ENCODE results near the gene TRMT61A. TPM values are rescaled to one million over a fixed set of nuclear protein-coding genes. Genes with fewer than 3 reads are reported as not detected.

Gene TRMT61A
- total RNA-seq = 14.4 and 18.5 TPM in 2 replicates
- 14.1 TPM for polyA plus RNA-seq (2012)

- DNase-seq (ENCODE audit: low read depth) = peak; percentile 88
These were observed at the start of gene TRMT61A for GRCh38 chr14:103528587-103529382. TSS of gene TRMT61A (plus strand) at chr14:103529196. CDS start at chr14:103529979, 783 bp downstream.

GRCh38 chr14:103480595-103480994 is 48.4 kb upstream of the TRMT61A start:
- no peak for DNase-seq (ENCODE audit: low read depth)

- DNase-seq (ENCODE audit: low read depth) = peak; percentile 52
These were observed 45.4 kb upstream of the TRMT61A start for GRCh38 chr14:103483600-103483999.

- no peak for DNase-seq (ENCODE audit: low read depth)
These were observed 43.5 kb upstream of the TRMT61A start for GRCh38 chr14:103485504-103485903.

GRCh38 chr14:103488071-103488470 is 40.9 kb upstream of the TRMT61A start:
- DNase-seq (ENCODE audit: low read depth) = peak; percentile 87

- peak; percentile 78 for DNase-seq (ENCODE audit: low read depth)
These were observed 40.0 kb upstream of the TRMT61A start for GRCh38 chr14:103488960-103489359.

- no peak for DNase-seq (ENCODE audit: low read depth)
These were observed 39.4 kb upstream of the TRMT61A start for GRCh38 chr14:103489621-103490020.

GRCh38 chr14:103491691-103492090 is 37.3 kb upstream of the TRMT61A start:
- DNase-seq (ENCODE audit: low read depth) = no peak

GRCh38 chr14:103492156-103492925 is 36.7 kb upstream of the TRMT61A start:
- DNase-seq (ENCODE audit: low read depth) = no peak

GRCh38 chr14:103495854-103496253 is 33.1 kb upstream of the TRMT61A start:
- DNase-seq (ENCODE audit: low read depth) = no peak

- no peak for DNase-seq (ENCODE audit: low read depth)
These were observed 32.2 kb upstream of the TRMT61A start for GRCh38 chr14:103496776-103497175.

- DNase-seq (ENCODE audit: low read depth) = no peak
These were observed 29.3 kb upstream of the TRMT61A start for GRCh38 chr14:103499709-103500108.

GRCh38 chr14:103500148-103500990 is 28.6 kb upstream of the TRMT61A start:
- DNase-seq (ENCODE audit: low read depth) = peak; percentile 87

GRCh38 chr14:103501041-103501870 is 27.7 kb upstream of the TRMT61A start:
- peak; percentile 95 for DNase-seq (ENCODE audit: low read depth)

GRCh38 chr14:103501921-103502669 is 26.9 kb upstream of the TRMT61A start:
- peak; percentile 71 for DNase-seq (ENCODE audit: low read depth)

GRCh38 chr14:103502877-103503276 is 26.1 kb upstream of the TRMT61A start:
- DNase-seq (ENCODE audit: low read depth) = no peak

GRCh38 chr14:103503296-103503695 is 25.7 kb upstream of the TRMT61A start:
- DNase-seq (ENCODE audit: low read depth) = no peak

- peak; percentile 70 for DNase-seq (ENCODE audit: low read depth)
These were observed 23.9 kb upstream of the TRMT61A start for GRCh38 chr14:103504991-103505565.

- no peak for DNase-seq (ENCODE audit: low read depth)
These were observed 21.2 kb upstream of the TRMT61A start for GRCh38 chr14:103507751-103508150.

Measured in myocyte (in vitro differentiated cells).